NCI-H1694 treated with DMSO at 0.1 percent for 48 hours (cell line): Measurements from ENCODE around the gene ZFPM1.

Source experiments
- DNase-seq: peaks from one replicate; lab custom pipeline; 2025; lab: John Stamatoyannopoulos, UW

Gene ZFPM1

DNA sequence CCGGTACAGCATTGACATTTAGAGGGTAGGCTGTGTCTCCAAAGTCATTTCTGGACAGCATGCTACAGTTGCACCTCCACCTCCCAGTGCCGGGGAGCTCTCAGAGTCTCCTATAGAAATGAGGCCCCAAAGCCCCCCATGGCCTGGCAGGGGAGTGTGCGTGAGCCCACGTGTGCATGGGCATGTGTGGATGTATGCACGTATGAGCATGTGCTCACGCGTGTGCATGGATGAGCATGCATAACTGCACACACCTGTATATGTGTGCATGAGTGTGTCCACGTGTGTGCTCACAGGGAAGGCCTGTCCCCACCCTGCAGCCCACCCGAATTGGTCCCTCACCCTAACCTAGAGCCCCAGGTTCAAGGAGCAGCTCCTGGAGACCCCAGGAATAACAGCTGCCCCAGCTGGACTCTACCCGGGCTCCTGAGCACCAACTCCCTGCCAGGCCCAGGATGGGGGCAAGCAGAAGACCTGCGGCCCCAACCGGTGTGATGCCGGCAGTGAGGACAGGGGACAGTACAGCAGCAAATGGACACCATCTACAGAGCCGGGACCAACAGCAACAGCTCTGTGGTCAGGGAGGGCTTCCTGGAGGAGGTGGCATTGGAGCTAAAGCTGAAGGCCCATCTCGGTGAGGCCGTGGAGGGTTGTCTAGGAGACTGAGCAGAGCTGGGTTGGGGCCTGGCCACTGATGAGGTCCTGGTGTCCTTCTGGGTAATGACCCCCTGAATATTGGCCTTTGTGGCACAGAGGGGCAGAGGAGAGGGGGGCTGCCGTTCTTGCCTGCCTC is 35.2 kb upstream of the ZFPM1 start:
- no peak for DNase-seq

DNA sequence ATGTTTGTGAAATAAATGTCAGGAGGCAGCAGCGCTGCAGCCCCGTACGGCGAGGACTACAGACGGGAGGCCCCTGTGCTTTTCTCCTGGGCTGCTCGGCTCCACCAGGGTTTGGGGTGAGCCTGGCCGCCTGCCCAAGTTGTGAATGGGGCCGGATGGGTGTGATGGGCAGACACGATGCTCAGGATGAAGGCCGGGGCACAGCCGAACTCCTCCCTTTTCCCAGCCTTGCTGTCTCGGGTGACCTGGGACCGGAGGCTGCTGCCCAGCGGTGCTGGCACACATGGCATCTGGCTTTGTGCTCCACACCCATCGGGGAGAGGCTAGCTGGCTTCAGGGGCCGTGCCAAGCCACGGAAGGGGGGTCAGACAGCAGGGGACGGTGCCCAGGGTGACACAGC is 34.2 kb upstream of the ZFPM1 start:
- DNase-seq = no peak

DNA sequence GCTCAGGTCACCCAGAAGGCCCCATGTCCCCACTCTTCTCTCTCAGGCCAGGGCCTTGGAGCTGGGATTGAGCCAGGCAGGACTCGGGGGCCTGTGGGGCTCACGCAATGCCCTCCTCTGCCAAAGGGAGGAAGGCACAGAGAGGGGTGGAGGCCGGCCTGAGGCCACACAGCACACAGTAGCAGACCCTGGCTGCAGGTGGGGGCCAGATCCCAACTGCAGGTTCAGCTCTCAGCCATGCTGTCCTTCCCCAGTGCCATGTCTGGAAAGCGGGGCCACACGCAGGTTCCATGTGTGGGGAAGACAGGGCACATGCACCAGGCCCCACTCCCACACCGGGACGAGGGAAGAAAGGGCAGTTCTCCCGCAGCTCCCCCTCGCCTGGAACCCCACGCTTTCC is 33.3 kb upstream of the ZFPM1 start:
- no peak for DNase-seq

DNA sequence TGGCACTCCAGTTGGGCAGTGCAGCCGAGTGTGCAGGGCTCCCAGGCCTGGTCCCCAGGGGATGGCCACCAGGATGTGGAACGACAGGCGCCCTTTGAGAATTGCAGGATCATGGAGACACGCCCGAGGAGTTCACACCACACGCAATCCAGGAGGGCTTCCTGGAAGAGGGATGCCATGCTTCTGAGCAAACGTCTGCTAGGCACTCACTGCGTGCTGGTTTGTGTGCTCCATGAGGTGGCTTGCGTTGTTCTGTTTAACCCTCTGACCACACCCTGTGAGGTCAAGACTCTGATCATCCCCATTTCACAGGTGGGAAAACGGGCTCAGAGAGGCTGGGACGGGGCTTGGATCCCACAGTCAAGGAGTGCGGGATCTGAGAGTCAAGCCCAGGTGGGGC is 32.6 kb upstream of the ZFPM1 start:
- no peak for DNase-seq

DNA sequence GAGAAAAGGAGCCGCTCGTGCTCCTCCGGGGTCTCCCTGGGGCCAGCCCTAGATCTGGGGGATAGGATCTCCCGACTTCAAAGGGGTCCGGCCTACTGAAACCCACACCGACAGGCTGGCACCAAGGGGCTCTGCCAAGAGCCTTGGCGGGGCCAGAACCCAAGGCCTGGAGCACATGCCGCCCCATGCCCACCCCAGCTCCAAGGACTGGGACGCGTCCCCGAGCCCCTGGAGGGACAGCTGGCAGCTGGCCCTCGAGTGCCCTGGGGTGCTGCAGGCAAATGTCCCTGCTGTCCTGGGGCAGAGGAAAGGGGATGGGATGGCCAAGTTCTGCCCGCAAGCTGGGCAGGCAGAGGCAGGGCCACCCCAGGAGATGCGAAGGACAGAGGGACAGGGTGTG is 31.8 kb upstream of the ZFPM1 start:
- DNase-seq = no peak

DNA sequence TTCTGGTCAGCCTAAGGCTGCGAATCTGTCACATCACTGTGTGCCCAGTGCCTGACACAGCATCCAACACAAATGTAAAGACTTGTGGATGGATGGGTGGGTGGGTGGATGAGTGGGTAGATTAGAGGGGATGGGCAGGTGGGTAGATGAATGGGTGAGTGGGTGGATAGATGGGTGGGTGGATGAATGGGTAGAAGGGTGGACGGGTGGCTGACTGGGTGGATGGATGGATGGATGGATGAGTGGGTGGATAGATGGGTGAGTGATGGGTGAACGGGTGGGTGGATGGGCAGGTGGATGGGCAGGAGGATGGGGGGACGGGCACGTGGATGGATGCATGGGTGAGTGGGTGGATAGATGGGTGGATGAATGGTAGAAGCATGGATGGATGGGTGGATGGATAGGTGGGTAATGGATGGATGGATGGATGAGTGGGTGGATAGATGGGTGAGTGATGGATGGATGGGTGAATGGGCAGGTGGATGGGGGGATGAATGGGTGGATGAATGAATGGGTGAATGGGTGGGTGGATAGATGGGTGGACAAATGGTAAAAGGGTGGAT is 31.1 kb upstream of the ZFPM1 start:
- no peak for DNase-seq

DNA sequence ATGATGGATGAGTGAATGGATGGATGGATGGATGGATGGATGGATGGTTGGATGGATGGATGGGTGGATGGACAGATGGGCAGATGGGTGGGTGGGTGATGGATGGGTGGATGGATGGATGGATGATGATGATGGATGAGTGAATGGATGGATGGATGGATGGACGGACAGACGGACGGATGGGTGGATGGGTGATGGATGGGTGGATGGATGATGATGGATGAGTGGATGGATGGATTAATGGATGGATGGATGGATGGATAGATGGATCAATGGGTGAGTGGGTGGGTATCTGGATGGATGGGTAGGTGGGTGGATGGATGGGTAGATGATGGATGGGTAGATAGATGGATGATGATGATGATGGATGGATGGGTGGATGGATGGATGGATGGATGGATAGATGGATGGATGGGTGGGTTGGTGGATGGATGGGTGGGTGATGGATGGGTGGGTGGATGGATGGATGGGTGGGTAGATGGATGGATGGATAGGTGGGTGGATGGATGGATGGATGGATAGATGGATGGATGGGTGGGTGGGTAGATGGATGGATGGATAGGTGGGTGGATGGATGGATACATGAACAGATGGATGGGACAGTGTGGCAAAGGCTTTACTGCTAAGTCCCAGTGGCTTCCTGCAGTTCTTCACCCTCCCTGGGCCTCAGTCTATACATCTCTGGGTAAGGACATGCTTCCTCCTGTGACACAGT is 30.2 kb upstream of the ZFPM1 start:
- no peak for DNase-seq

DNA sequence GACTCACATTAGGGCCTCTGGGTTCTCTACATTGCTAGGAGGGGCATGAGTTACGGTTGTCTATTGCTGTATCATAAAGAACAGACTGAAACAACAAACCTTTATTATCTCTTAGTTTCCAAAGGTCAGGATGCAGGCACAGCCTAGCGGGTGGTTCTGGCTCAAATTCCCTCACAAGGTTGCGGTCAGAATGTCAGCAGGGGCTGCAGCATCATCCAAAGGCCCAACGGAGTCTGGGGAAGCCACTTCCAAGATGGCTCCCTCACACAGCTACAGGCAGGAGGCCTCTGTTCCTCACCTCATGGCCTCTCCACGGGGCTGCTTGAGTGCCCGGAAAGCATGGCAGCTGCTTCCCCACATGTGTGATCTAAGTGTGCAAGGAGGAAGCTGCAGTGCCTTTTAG is 29.6 kb upstream of the ZFPM1 start:
- no peak for DNase-seq

DNA sequence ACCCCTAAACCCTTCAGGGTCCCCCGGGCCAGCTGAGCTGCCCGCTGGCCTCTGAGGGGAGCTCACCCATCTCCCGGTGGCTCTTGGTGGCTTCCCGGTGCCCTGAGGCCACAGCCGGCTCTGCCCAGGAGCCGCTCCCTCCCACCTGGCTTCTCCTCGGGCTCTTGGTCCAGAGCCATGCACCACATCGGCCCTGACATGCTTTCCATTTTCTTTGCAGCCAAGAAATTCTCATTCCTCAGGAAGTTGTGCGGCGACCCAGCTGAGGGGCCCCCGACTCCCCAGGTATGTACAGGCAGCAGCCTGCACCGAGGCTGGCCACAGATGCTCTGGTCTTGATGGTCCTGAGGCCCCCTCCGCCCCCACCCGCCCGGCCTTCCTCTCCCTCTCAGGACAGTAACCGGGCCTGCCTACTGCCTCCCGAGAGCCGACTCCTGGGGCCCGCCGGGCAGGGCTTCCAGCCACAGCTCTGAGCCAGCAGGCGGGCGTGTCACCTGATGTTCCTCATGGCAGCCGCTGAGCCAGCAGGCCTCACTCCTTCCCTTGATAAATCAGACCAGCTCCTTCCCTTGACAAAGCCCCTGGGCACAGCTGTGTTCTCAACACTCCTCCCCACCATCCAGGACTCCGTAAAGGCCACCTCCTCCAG is 28.4 kb upstream of the ZFPM1 start:
- DNase-seq = no peak

DNA sequence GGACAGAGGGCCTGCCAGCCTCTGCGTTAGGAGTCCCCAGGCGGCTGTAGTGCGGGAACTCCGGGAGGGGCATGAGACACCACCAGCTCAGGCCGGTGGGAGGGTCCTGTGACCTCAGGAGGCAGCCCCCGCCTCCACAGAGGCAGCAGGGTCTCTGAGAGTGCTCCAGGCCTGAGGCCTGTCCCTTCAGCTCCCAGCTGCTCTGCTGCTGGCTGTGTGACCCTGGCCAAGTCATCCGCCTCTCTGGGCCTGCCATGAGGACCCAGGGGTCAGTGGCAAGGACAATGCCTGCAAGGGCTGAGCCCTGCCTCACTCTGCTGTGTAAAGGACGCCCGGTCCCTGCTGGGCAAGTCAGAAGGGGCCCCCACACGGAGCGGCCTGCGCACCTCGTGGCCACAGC is 27.1 kb upstream of the ZFPM1 start:
- no peak for DNase-seq

DNA sequence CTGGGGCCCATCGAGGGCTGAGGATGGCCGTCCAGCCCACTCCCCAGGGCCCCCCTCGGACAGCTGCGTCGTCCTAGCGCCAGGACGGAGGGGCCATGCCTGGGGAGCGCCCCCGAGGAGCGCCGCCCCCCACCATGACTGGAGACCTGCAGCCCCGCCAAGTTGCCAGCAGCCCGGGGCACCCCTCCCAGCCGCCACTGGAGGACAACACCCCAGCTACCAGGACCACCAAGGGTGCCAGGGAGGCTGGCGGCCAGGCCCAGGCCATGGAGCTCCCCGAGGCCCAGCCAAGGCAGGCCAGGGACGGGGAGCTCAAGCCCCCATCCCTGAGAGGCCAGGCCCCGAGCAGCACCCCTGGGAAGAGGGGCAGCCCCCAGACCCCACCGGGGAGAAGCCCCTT is 25.7 kb upstream of the ZFPM1 start:
- DNase-seq = no peak

DNA sequence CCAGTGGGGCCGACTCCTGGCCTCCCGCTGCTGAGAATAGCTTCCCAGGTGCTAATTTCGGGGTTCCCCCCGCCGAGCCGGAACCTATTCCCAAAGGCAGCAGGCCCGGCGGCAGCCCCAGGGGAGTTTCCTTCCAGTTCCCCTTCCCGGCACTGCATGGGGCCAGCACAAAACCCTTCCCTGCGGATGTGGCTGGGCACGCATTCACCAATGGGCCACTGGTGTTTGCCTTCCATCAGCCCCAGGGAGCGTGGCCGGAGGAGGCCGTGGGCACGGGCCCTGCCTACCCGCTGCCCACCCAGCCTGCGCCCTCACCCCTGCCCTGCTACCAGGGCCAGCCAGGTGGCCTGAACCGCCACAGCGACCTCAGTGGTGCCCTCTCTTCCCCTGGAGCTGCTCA is 24.9 kb upstream of the ZFPM1 start:
- DNase-seq = no peak

DNA sequence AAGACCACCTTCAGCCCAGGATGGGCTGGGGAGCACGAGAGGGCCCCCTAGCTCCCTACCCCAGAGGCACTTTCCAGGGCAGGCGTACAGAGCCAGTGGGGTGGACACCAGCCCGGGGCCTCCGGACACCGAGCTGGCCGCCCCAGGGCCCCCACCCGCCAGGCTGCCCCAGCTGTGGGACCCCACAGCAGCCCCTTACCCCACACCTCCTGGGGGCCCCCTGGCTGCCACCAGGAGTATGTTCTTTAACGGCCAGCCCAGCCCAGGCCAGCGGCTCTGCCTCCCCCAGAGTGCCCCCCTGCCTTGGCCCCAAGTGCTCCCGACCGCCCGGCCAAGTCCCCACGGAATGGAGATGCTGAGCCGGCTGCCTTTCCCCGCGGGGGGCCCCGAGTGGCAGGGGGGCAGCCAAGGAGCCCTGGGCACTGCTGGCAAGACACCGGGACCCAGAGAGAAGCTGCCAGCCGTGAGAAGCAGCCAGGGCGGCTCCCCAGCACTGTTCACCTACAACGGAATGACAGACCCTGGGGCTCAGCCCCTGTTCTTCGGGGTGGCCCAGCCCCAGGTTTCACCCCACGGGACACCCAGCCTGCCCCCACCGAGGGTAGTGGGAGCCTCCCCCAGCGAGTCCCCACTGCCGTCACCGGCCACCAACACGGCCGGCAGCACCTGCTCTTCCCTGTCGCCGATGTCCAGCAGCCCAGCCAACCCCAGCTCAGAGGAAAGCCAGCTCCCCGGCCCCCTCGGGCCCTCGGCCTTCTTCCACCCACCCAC is 24.3 kb upstream of the ZFPM1 start:
- no peak for DNase-seq

DNA sequence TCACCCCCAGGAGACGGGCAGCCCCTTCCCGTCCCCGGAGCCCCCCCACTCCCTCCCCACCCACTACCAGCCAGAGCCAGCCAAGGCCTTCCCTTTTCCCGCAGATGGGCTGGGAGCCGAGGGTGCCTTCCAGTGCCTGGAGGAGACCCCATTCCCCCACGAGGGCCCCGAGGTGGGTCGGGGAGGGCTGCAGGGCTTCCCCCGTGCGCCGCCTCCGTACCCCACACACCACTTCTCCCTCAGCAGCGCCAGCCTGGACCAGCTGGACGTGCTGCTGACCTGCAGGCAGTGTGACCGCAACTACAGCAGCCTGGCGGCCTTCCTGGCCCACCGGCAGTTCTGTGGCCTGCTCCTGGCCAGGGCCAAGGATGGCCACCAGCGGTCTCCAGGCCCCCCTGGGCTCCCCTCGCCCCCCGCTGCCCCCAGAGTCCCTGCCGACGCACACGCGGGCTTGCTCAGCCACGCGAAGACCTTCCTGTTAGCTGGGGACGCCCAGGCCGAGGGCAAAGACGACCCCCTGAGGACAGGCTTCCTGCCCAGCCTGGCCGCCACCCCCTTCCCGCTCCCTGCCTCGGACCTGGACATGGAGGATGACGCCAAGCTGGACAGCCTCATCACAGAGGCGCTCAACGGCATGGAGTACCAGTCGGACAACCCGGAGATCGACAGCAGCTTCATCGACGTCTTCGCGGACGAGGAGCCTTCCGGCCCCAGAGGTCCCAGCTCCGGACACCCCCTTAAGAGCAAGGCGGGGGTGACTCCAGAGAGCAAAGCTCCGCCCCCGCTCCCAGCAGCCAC is 23.5 kb upstream of the ZFPM1 start:
- DNase-seq = no peak

DNA sequence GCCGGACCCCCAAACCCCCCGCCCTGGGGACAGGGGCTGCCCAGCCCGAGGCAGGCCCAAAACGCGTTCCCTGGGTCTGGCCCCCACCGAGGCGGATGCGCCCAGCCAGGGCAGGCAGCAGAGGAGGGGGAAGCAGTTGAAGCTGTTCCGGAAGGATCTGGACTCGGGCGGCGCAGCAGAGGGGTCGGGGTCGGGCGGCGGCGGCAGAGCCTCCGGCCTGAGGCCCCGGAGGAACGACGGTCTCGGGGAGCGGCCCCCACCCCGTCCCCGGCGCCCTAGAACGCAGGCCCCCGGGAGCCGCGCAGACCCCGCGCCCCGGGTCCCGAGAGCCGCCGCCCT is 22.9 kb upstream of the ZFPM1 start:
- no peak for DNase-seq

DNA sequence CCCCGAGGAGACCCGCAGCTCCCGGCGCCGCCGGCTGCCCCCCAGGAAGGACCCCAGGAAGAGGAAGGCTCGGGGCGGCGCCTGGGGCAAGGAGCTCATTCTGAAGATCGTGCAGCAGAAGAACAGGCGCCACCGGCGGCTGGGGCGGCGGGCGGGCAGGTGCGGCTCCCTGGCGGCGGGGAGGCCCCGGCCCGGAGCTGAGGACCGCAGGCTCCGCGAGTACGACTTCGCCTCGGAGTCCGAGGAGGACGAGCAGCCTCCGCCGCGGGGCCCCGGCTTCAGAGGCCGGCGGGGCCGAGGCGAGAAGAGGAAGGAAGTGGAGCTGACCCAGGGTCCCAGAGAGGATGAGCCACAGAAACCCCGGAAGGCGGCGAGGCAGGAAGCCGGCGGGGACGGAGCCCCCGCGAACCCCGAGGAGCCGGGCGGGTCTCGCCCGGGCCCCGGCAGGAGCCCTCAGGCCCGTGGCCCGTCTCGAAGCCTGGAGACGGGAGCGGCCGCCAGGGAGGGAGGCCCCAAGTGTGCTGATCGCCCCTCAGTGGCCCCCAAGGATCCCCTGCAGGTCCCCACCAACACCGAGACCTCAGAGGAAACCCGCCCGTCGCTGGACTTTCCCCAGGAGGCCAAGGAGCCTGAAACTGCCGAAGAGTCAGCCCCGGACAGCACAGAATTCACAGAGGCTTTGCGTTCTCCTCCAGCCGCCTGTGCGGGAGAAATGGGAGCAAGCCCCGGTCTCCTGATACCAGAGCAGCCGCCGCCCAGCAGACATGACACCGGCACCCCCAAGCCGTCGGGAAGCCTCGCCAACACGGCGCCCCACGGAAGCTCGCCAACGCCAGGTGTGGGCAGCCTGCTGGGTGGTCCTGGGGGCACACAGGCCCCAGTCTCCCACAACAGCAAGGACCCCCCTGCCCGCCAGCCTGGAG is 22.3 kb upstream of the ZFPM1 start:
- no peak for DNase-seq

DNA sequence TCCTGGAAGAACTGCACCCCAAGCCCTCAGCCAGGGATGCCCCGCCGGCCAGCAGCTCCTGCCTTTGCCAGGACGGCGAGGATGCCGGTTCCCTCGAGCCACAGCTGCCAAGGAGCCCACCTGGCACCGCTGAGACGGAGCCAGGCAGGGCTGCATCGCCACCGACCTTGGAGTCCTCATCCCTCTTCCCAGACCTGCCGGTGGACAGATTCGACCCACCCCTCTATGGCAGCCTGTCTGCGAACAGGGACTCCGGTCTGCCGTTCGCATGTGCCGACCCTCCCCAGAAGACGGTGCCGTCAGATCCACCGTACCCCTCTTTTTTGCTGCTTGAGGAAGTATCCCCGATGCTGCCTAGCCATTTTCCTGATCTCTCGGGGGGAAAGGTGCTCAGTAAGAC is 21.4 kb upstream of the ZFPM1 start:
- no peak for DNase-seq

DNA sequence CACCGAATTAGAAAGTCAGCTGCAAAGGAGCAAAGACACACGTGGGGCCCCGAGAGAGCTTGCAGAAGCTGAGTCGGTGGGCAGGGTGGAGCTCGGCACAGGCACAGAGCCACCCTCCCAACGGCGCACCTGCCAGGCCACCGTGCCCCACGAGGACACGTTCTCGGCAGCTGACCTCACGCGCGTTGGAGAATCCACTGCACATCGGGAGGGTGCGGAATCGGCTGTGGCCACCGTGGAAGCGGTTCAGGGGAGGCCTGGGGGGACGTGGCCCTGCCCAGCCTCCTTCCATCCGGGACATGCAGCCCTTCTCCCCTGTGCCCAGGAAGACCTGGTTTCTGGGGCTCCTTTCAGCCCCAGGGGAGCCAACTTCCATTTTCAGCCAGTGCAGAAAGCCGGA is 20.9 kb upstream of the ZFPM1 start:
- no peak for DNase-seq

DNA sequence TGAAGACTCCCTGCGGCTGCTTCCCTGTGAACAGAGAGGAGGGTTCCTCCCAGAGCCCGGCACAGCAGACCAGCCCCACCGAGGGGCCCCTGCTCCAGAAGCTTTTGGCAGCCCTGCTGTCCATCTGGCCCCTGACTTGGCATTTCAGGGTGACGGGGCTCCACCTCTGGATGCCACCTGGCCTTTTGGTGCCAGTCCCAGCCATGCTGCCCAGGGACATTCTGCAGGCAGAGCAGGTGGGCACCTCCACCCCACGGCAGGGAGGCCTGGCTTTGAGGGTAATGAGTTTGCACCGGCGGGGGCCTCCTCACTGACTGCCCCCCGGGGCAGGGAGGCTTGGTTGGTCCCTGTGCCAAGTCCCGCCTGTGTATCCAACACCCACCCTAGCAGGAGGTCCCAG is 20.3 kb upstream of the ZFPM1 start:
- DNase-seq = no peak

DNA sequence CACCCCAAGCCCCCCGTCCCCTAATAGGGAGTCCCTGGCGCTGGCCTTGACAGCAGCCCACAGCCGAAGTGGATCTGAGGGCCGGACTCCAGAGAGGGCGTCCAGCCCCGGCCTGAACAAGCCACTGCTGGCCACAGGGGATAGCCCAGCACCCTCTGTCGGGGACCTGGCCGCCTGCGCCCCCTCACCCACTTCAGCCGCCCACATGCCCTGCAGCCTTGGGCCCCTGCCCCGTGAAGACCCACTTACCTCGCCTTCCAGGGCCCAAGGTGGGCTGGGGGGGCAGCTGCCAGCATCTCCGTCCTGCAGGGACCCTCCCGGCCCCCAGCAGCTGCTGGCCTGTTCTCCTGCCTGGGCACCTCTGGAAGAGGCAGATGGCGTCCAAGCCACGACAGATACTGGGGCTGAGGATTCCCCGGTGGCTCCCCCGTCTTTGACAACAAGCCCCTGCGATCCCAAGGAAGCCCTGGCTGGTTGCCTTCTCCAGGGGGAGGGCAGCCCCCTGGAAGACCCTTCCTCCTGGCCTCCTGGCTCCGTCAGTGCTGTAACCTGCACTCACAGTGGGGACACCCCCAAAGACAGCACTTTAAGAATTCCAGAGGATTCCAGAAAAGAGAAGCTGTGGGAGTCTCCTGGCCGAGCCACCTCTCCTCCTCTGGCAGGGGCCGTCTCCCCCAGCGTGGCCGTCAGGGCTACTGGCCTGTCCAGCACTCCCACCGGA is 19.3 kb upstream of the ZFPM1 start:
- DNase-seq = no peak
